GM23338 (cell line): ENCODE measurements around the gene ZFP62. TPM values are rescaled to one million over a fixed set of nuclear protein-coding genes. Genes with fewer than 3 reads are reported as not detected.

Experiments used
- ATAC-seq: fragments of 200-7000 bp; cut with Tn5 transposase; 3 replicates; pipeline ENCODE4 v1.9.1; 2020
- DNase-seq: peaks from one replicate; pipeline ENCODE4 v3.0.0-alpha.2; 2015; ENCODE audit warnings: low spot score
- H2AFZ ChIP-seq: fragments of 200-600 bp; sonication (generic); 2 replicates; pipeline ENCODE4 v1.8.0; 2016; ENCODE audit warnings: antibody characterized with exemption, mild to moderate bottlenecking, moderate library complexity
- H3F3A ChIP-seq: fragments of 200-600 bp; sonication (generic); replicated peaks from 2 replicates; pipeline ENCODE4 v1.8.0; 2017; ENCODE audit warnings: antibody characterized with exemption, mixed run types, low read depth
- H3K27ac ChIP-seq: fragments of 200-600 bp; sonication (generic); 2 replicates; pipeline ENCODE4 v1.6.1; 2016; ENCODE audit warnings: low read depth
- H3K27me3 ChIP-seq: fragments of 200-600 bp; sonication (generic); 2 replicates; pipeline ENCODE4 v1.8.0; 2016; ENCODE audit warnings: mild to moderate bottlenecking, mixed run types, moderate library complexity; ENCODE audit not compliant: insufficient read depth
- H3K36me3 ChIP-seq: fragments of 200-600 bp; sonication (generic); 2 replicates; pipeline ENCODE4 v1.8.0; 2016; ENCODE audit warnings: mild to moderate bottlenecking; ENCODE audit not compliant: insufficient read depth
- H3K4me1 ChIP-seq: fragments of 200-600 bp; sonication (generic); 2 replicates; pipeline ENCODE4 v1.8.0; 2016; ENCODE audit warnings: mild to moderate bottlenecking, moderate library complexity; ENCODE audit not compliant: insufficient read depth
- H3K4me2 ChIP-seq: fragments of 200-600 bp; sonication (generic); 2 replicates; pipeline ENCODE4 v1.7.1; 2017; ENCODE audit warnings: mixed run types
- H3K4me3 ChIP-seq: fragments of 200-600 bp; sonication (generic); 2 replicates; pipeline ENCODE4 v1.6.1; 2016; ENCODE audit warnings: mixed run types
- H3K79me2 ChIP-seq: fragments of 200-600 bp; sonication (generic); replicated peaks from 2 replicates; pipeline ENCODE4 v1.8.0; 2017; ENCODE audit warnings: mild to moderate bottlenecking; ENCODE audit not compliant: insufficient read depth
- H3K9me2 ChIP-seq: fragments of 200-600 bp; sonication (generic); 2 replicates; pipeline ENCODE4 v1.8.0; 2017; ENCODE audit not compliant: insufficient read depth
- H4K20me1 ChIP-seq: fragments of 200-600 bp; sonication (generic); replicated peaks from 2 replicates; pipeline ENCODE4 v1.8.0; 2017; ENCODE audit warnings: mild to moderate bottlenecking; ENCODE audit not compliant: insufficient read depth
- H3K27ac Mint-ChIP-seq: 2 replicates; pipeline ENCODE4 v1.8.0; 2020; ENCODE audit warnings: inconsistent platforms, mild to moderate bottlenecking, moderate library complexity, mixed read lengths
- H3K27me3 Mint-ChIP-seq: 3 replicates; pipeline ENCODE4 v1.8.0; 2022; ENCODE audit warnings: low read depth, mild to moderate bottlenecking, moderate library complexity, mixed read lengths, inconsistent platforms; ENCODE audit not compliant: insufficient read depth, poor library complexity
- H3K36me3 Mint-ChIP-seq: 3 replicates; pipeline ENCODE4 v1.8.0; 2021; ENCODE audit warnings: low read depth, mild to moderate bottlenecking, inconsistent platforms, moderate library complexity, mixed read lengths
- H3K4me1 Mint-ChIP-seq: 3 replicates; pipeline ENCODE4 v1.8.0; 2020; ENCODE audit warnings: mild to moderate bottlenecking, inconsistent platforms, mixed read lengths
- H3K4me3 Mint-ChIP-seq: 3 replicates; pipeline ENCODE4 v1.8.0; 2021; ENCODE audit warnings: moderate library complexity, mild to moderate bottlenecking, inconsistent platforms, mixed read lengths
- H3K9me3 Mint-ChIP-seq: 3 replicates; pipeline ENCODE4 v1.8.0; 2020; ENCODE audit warnings: moderate library complexity, mild to moderate bottlenecking, inconsistent platforms, mixed read lengths
- EZH2 ChIP-seq: fragments of 200-600 bp; sonication (generic); IDR thresholded peaks from one replicate; pipeline ENCODE4 v1.8.0; 2017; ENCODE audit warnings: antibody characterized with exemption, mild to moderate bottlenecking, low read depth; ENCODE audit not compliant: unreplicated experiment
- EZH2phosphoT487 ChIP-seq: fragments of 200-600 bp; sonication (generic); IDR thresholded peaks from one replicate; pipeline ENCODE4 v1.8.1; 2018; ENCODE audit warnings: antibody characterized with exemption; ENCODE audit not compliant: unreplicated experiment
- JUNB ChIP-seq: IDR thresholded peaks from one replicate; pipeline ENCODE4 v1.6.1; 2016; ENCODE audit warnings: antibody characterized with exemption; ENCODE audit not compliant: unreplicated experiment
- NANOG ChIP-seq: IDR thresholded peaks from 2 replicates; pipeline ENCODE4 v1.6.1; 2016; ENCODE audit warnings: antibody characterized with exemption, borderline replicate concordance
- POLR2AphosphoS5 ChIP-seq: IDR thresholded peaks from 2 replicates; pipeline ENCODE4 v1.6.1; 2016; ENCODE audit warnings: antibody characterized with exemption, low read depth
- ZNF114 ChIP-seq: fragments of 250-450 bp; sonication (Bioruptor Pico); IDR thresholded peaks from 2 replicates; pipeline ENCODE4 v1.5.0; 2020; ENCODE audit warnings: mild to moderate bottlenecking, moderate library complexity
- ZNF331 ChIP-seq: fragments of 250-450 bp; sonication (Bioruptor Pico); IDR thresholded peaks from 2 replicates; pipeline ENCODE4 v1.5.0; 2020; ENCODE audit warnings: low read depth, mild to moderate bottlenecking, moderate library complexity
- polyA plus RNA-seq: library from polyadenylated mRNA; unstranded; fragments of >200 nt; fragmentation: Nextera tagmentation; extraction: Ambion mirVana; gene quantifications from 2 replicates; pipeline ENCODE4 v1.2.1, GENCODE V29; 2016
- total RNA-seq: library from RNA; depleted of rRNA; stranded (reverse); fragments of >200 nt; shearing (Covaris generic); gene quantifications from 2 replicates; pipeline ENCODE4 v1.2.3, GENCODE V29; 2014
- TF ChIP-seq, protein P1 (sequence below), 2 experiments: fragments of 200-600 bp in 1 of 2; sonication (generic) in 1 of 2; conservative IDR thresholded peaks; 2 replicates each; pipeline versions ENCODE4 v1.5.1 to v1.6.1; 2016 to 2017; ENCODE audit warnings: antibody characterized with exemption in 2 of 2, low read depth in 2 of 2, mild to moderate bottlenecking in 2 of 2, moderate library complexity in 1 of 2
- TF ChIP-seq, protein P2 (sequence below): IDR thresholded peaks from one replicate; pipeline ENCODE4 v1.6.1; 2018; ENCODE audit warnings: antibody characterized with exemption; ENCODE audit not compliant: unreplicated experiment
- TF ChIP-seq, protein P3 (sequence below): IDR thresholded peaks from 2 replicates; pipeline ENCODE4 v1.6.1; 2016; ENCODE audit warnings: antibody characterized with exemption

The ZFP62 gene
- total and polyA plus RNA-seq, 2 experiments from 2014 or later = 32.9 to 33.2 TPM

DNA sequence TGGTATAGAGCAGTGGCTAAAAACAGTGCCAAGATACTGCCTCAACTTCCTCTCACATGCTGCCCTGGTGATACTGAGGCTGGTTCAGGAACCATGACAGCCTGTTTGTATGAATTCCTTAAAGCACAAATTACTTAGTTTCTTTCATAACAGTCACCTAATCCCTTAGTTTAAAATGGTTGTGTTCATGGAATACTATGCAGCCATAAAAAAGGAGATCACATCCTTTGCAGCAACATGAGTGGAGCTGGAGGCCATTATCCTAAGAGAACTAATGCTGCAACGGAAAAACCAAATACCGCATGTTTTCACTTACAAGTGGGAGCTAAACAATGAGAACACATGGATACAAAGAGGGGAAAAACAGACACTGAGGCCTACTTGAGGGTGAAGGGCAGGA is 21.8 kb downstream of the ZFP62 start (continued):
- TF ChIP-seq, protein P1, sequence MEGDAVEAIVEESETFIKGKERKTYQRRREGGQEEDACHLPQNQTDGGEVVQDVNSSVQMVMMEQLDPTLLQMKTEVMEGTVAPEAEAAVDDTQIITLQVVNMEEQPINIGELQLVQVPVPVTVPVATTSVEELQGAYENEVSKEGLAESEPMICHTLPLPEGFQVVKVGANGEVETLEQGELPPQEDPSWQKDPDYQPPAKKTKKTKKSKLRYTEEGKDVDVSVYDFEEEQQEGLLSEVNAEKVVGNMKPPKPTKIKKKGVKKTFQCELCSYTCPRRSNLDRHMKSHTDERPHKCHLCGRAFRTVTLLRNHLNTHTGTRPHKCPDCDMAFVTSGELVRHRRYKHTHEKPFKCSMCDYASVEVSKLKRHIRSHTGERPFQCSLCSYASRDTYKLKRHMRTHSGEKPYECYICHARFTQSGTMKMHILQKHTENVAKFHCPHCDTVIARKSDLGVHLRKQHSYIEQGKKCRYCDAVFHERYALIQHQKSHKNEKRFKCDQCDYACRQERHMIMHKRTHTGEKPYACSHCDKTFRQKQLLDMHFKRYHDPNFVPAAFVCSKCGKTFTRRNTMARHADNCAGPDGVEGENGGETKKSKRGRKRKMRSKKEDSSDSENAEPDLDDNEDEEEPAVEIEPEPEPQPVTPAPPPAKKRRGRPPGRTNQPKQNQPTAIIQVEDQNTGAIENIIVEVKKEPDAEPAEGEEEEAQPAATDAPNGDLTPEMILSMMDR (conservative IDR thresholded peaks at IDR 0.05; ENCODE audit: low read depth in 2 of 2) = no peak

DNA sequence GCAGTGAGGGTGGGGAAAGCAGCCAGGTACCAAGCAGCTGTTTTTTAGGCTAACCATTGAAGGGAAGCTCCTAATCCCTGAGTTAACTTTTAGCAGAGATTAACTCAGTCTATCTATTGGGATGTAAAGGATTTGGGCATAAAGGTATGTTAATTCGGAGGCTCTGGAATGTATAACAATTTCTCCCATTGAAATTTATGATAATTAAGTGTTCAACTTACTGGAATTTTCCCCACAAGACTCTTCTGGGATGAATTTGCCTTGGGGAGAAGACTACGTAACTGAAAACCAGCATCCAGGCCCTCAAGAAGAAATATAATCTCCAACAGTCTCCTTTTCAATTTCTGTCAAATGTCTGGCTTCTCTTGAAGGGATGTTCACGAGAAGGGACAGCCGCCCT is 23.6 kb downstream of the ZFP62 start:
- ATAC-seq (no peak), DNase-seq (no peak)
- no peaks in the 10 kb centered on the region for H3F3A ChIP-seq
- Mint-ChIP-seq H3K9me3 (peaks cover 15% of the 10 kb centered on the region), H3K4me3 (no peak overlapping the region), H3K36me3 (peaks cover 10% of the 10 kb centered on the region; the same call in 2 of the 3 replicates), H3K27ac (no peak overlapping the region), H3K27me3 (peaks cover 11% of the 10 kb centered on the region), H3K4me1 (peaks cover 6% of the 10 kb centered on the region)
- H3K27ac ChIP-seq = no peak overlapping the region
- H3K27me3 ChIP-seq = peaks cover 6% of the 10 kb centered on the region
- no peak for TF ChIP-seq EZH2phosphoT487
- TF ChIP-seq, protein P2, sequence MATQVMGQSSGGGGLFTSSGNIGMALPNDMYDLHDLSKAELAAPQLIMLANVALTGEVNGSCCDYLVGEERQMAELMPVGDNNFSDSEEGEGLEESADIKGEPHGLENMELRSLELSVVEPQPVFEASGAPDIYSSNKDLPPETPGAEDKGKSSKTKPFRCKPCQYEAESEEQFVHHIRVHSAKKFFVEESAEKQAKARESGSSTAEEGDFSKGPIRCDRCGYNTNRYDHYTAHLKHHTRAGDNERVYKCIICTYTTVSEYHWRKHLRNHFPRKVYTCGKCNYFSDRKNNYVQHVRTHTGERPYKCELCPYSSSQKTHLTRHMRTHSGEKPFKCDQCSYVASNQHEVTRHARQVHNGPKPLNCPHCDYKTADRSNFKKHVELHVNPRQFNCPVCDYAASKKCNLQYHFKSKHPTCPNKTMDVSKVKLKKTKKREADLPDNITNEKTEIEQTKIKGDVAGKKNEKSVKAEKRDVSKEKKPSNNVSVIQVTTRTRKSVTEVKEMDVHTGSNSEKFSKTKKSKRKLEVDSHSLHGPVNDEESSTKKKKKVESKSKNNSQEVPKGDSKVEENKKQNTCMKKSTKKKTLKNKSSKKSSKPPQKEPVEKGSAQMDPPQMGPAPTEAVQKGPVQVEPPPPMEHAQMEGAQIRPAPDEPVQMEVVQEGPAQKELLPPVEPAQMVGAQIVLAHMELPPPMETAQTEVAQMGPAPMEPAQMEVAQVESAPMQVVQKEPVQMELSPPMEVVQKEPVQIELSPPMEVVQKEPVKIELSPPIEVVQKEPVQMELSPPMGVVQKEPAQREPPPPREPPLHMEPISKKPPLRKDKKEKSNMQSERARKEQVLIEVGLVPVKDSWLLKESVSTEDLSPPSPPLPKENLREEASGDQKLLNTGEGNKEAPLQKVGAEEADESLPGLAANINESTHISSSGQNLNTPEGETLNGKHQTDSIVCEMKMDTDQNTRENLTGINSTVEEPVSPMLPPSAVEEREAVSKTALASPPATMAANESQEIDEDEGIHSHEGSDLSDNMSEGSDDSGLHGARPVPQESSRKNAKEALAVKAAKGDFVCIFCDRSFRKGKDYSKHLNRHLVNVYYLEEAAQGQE = no peak
- TF ChIP-seq, protein P1 (conservative IDR thresholded peaks at IDR 0.05; ENCODE audit: low read depth in 2 of 2) = no peak
- TF ChIP-seq POLR2AphosphoS5 = no peak
- TF ChIP-seq, protein P3, sequence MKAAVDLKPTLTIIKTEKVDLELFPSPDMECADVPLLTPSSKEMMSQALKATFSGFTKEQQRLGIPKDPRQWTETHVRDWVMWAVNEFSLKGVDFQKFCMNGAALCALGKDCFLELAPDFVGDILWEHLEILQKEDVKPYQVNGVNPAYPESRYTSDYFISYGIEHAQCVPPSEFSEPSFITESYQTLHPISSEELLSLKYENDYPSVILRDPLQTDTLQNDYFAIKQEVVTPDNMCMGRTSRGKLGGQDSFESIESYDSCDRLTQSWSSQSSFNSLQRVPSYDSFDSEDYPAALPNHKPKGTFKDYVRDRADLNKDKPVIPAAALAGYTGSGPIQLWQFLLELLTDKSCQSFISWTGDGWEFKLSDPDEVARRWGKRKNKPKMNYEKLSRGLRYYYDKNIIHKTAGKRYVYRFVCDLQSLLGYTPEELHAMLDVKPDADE = no peak
- no peak for TF ChIP-seq ZNF331 (CRISPR knock-in tag)
- TF ChIP-seq ZNF114 (CRISPR knock-in tag) = no peak
- TF ChIP-seq JUNB = no peak
- no peak for TF ChIP-seq NANOG
- no peak for TF ChIP-seq EZH2
- H3K36me3 ChIP-seq = no peaks in the 10 kb centered on the region
- H3K4me2 ChIP-seq = no peak overlapping the region
- no peaks in the 10 kb centered on the region for H3K9me2 ChIP-seq
- H4K20me1 ChIP-seq = no peaks in the 10 kb centered on the region
- no peaks in the 10 kb centered on the region for H3K79me2 ChIP-seq
- H3K4me1 ChIP-seq = peaks cover 4% of the 10 kb centered on the region; the same call in 1 of the 2 replicates
- no peak overlapping the region for H3K4me3 ChIP-seq
- H2AFZ ChIP-seq = no peak overlapping the region
